Epithelial cell of esophagus (primary cell): ENCODE measurements around the gene FBXL17.

Experiments
- DNase-seq: peaks from one replicate; pipeline ENCODE4 v3.0.0; 2010; ENCODE audit warnings: low read depth
- H3K4me3 ChIP-seq: 2 replicates; pipeline ENCODE4 v1.5.1; 2011; ENCODE audit warnings: mild to moderate bottlenecking, low read length, control low read depth
- CTCF ChIP-seq: IDR thresholded peaks from 2 replicates; pipeline ENCODE4 v1.5.1; 2011; ENCODE audit warnings: low read depth, mild to moderate bottlenecking, low read length, control low read depth, inconsistent platforms; ENCODE audit not compliant: insufficient read depth; ENCODE audit errors: missing control alignments

FBXL17 gene

GRCh38 chr5:107820429-107820828 is 561.5 kb downstream of the FBXL17 start:
- no peak for DNase-seq
- no peak for TF ChIP-seq CTCF
- H3K4me3 ChIP-seq, result no peak overlapping the region

- no peak overlapping the region for H3K4me3 ChIP-seq
- DNase-seq, result no peak
- TF ChIP-seq CTCF, result no peak
These were observed 563.9 kb downstream of the FBXL17 start for GRCh38 chr5:107817951-107818350.

- no peak overlapping the region for H3K4me3 ChIP-seq
- no peak for TF ChIP-seq CTCF
- no peak for DNase-seq
These were observed 564.5 kb downstream of the FBXL17 start for GRCh38 chr5:107817436-107817835.

- no peak for DNase-seq
- TF ChIP-seq CTCF, result no peak
- H3K4me3 ChIP-seq, result no peak overlapping the region
These were observed 566.8 kb downstream of the FBXL17 start for GRCh38 chr5:107815109-107815508.

- TF ChIP-seq CTCF, result no peak
- no peak overlapping the region for H3K4me3 ChIP-seq
- DNase-seq, result no peak
These were observed 567.6 kb downstream of the FBXL17 start for GRCh38 chr5:107814183-107814827.

GRCh38 chr5:107813559-107813958 is 568.3 kb downstream of the FBXL17 start:
- TF ChIP-seq CTCF, result no peak

GRCh38 chr5:107812570-107813141 is 569.2 kb downstream of the FBXL17 start:
- H3K4me3 ChIP-seq, result no peak overlapping the region
- no peak for TF ChIP-seq CTCF
- no peak for DNase-seq

More at GRCh38 chr5:107813559-107813958, 568.3 kb downstream of the FBXL17 start:
- no peak overlapping the region for H3K4me3 ChIP-seq
- DNase-seq, result no peak
